Renal cortex interstitium (tissue), 11 donors: Measurements from ENCODE around the gene SEMA3A. TPM values are rescaled to one million over a fixed set of nuclear protein-coding genes. Genes with fewer than 3 reads are reported as not detected.
A peak's percentile ranks its signal among the peaks of the same experiment; 100 is the strongest.

Source experiments
- DNase-seq, 11 donors: peaks; one replicate each; pipeline ENCODE4 v3.0.0-alpha.2; 2013; ENCODE audit warnings: low read depth in 9 of 11, low spot score in 4 of 11; ENCODE audit errors: extremely low read depth in 1 of 11
- polyA plus RNA-seq, 3 donors: library from polyadenylated mRNA; unstranded; fragments of 120-200 nt; gene quantifications; one replicate each; pipeline ENCODE4 v1.2.1, GENCODE V29; 2013; ENCODE audit not compliant: insufficient read length in 3 of 3

SEMA3A gene
- polyA plus RNA-seq, 3 donors = 10.8 to 16.4 (median 15.6) TPM

DNA sequence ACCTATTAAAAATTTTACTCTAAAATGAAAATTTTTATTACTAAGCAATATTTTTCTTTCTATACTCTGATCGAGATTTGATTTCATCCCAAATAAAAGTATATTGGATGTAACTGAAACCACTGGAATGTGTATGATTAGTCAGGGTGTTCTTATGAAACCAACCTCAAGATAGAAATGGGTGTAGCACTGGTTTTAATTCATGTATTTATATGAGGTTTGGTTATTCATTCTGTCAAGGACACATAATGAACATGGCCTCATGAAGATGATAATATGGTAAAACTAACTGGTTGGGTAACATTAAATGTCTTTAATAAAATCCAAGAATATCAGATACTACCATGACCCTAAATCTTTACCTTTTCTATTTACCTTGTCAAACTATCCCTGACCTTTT lies 197.7 kb downstream of the SEMA3A start:
- no peak for DNase-seq

DNA sequence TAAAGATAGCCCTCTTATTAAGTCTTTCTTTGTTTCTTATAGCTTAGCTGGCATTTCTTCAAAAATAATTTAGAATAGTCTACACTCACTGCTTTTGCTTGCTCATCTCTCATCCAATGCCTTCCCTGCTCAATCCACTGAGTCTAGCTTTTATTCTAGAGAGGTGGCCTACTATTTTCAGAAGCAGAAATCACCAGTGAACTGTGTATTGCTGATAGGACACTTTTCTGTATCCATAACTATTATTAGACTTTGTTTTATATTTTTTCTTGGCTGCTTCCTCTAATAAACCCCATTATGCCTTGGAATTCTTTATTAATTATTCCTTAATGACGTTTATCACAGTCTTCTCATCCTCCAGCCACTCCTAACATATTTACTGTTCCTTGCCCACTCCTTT lies 206.8 kb downstream of the SEMA3A start:
- no peak for DNase-seq

DNA sequence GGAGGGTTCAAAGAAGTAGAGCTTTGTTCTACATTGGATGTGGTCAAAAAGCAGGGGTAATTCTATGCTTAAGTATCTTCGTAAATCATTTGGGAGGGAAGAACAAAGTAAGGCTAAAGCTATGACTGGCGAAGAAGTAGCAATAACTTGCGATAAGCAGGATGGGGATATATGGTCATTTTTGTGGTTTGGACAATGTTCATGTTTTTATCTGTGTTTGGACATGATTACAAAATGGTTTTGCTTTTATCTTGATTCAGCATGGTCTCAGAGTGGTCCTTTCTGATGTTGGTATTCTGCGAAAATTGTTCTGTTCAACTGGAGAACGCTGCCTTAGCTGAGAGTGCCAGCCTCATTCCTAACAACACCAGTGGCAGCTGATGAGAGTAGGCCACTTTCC lies 208.8 kb downstream of the SEMA3A start:
- no peak for DNase-seq

DNA sequence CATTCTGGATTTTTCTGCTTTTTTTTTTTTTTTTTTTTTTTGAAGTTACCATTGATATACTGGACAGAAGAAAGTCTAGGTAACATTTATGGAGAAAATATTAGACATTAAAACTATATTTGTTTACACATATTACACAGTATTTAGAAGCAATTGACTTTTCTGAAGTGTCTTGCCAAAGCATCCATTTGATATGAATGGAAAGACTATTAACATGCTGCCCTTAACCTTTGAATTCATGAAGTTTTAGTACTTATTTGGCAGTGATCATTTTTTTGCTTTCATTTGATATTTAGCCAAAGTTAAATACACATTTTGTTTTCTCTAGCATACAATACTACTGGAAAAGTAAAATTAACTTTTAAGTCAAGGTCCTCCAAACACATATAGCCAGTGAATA lies 210.0 kb downstream of the SEMA3A start:
- no peak for DNase-seq

DNA sequence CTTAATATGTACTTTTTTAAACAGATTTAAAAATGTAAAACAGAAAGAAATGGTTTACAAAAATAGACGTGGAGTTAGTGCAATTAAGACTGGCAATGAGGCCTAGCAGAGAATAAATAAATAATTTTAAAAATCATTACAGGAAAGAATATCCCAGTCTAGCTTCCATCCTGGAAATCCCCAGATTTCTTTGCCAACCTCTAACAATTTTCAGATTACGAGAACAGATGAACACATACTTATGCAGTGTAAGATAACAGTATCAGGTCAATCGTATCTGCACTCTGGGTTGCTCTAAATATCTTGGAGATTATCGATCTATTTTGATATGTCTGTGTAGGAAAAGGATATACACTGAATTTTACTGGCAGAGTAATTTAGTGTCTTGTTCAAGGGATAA lies 210.5 kb downstream of the SEMA3A start:
- no peak for DNase-seq

DNA sequence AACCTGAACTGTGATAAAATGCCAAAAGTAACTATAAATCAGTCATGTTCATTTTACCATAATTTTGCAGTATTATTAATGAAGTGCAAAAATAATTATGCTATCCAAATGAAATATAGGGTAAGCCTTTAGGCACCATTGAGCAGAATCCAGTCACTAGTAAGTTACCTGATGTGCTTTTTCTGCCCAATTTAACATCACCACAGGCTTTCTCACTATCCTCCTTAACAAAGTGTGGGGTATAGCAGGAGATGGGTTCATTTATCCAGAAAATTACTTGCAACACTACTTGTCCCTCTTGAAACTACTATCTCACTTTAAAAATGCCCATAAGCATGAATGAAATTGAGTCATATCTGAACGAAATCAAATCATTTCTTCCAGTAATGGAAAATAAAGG lies 211.0 kb downstream of the SEMA3A start:
- no peak for DNase-seq

DNA sequence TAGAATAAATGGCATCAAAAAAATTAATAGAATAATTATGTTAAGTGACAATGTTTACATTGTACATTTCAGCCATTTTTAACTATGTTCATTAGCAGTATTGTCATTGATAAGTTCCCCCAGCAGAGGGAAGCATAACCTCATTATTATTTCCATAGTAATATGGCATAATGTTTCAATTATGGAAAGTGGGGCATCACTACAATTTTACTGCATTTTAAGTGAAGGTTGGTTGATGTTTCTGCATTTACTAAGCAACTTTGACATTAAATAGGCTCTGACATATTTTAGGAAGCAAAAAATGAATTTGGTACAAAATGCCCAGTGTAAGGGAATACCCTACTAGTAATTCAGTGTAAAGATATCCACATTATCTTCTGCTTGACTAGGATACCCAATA lies 218.3 kb downstream of the SEMA3A start:
- DNase-seq = peak in 1 of 11 donors; percentile 29

DNA sequence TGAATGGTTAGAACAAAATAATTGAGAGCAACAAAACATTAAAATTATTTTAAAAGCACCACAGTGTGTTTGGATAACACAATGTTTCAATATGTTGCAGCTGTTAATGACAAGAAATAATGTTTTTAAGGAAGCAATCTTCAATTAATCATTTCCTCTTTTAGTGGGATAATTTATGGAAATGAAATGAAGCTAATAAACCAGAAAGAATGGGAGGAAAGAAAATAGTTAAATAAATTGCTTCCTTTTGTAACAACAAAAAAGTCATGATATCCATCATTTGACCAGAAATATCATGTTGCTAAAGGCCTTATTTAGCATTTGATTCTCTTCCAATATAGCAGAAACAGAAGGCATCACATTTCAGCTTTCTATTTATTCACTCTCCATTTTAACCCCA lies 224.5 kb downstream of the SEMA3A start:
- DNase-seq = peak in 1 of 11 donors; percentile 46

DNA sequence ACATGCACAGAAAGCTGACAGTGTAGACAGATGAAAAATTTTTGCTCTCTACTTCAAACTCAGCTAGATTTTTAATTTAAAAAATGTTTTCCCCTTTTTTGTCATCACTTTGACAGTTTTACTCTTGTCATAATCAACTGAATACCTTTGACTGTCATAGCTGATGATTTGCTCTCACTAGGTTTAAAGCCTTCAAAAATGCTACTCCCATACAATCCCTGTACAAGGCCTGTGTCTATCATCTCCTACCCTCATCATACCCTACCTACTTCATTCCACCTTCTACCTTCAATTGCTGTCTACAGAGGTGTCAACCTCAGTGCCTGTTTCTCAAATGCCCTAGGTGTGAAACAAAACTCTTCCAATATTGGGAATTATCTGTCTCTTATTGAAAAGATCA lies 230.3 kb downstream of the SEMA3A start:
- DNase-seq = no peak

DNA sequence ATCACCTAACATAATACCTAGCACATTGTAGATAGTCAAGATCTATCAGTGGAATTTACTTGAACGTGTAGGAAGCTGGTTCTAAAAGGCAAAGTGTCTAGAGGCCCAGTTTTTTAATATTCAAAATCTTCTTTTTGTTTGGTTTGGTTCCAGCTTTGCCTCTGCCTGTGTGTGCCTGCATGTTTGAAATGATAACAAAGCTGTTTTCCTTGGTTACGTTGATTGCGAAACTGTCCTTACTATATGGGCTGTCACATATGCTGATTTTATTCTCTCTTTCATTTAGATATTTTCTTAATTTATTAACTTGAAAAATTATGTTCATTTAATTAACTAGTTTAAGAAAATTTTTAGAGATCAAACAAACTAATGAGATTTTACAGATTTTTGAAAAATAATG lies 237.3 kb downstream of the SEMA3A start:
- DNase-seq = no peak

DNA sequence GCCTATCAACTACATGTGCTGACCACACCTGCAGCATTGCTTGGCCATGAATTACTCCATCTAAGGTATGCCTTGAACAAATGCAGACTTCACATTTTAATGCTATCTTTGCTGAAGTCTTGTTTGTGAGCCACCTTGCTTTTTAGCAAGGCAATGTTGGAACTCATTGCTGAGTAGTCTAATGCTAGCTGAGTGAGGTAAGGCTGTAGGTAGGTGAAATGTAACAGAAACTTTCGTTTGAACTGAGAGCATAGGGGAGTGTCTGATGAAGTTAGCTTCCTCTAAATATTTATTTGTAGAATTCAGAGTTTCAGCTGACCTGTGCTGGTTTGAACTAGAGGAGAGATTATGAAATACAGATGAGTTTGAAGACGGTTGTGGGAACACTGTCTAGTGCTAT lies 238.5 kb downstream of the SEMA3A start:
- no peak for DNase-seq

DNA sequence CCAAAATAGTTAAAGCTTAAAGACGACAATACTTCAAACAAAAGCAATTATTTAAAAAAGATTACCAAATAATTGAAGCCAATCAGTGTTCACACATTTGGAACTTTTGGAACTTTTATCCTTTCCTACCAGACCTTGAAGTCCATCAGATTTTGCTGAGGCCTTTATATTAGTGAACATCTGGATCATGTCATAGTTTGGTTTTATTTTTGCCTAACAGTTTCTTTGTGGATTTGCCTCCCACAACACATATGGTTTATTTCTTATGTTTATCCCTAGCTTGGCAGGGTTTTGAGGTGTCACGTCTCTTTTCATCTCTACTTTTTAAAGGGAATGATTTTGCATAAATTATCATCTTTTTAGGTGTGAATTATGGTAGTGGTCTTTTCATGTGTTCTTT lies 242.4 kb downstream of the SEMA3A start:
- peak in 1 of 11 donors; percentile 33 for DNase-seq

DNA sequence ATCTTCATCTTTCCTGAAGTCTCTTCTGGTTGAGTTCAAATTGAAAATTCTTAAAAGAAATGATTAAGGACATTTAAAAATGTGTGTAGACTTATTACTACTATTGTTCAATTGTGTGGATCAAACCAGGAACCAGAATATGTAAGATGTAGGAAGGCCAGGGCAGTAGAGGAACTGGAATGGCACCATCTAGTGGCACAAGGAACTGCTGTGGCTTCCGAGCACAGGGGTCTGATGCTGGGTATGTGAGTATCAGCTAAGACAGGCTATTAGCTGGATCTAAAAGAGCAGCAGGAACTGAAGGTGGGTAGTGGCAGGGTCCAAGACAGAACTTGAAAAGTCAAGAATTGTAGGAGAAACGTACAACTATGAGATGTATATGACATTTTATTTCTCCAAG lies 247.3 kb downstream of the SEMA3A start:
- no peak for DNase-seq

DNA sequence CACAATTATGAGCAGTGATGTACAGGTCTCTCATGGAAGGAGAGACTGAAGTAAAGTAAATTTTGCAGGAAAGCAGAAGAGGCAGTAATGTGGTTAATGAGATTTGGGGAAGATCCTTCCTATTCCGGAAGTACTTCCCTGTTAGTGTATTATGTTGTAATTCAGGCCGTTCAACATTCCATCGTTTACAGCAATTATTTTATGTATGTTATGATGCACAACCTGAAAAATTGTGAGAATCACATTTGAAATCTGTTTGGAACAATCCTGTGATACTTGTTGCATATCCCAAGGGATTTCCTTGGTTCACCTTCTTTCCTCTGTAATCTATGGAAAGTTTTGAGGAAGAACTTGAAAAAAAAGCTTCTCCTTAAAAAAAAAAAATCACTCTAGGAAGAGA lies 247.8 kb downstream of the SEMA3A start:
- DNase-seq = no peak

DNA sequence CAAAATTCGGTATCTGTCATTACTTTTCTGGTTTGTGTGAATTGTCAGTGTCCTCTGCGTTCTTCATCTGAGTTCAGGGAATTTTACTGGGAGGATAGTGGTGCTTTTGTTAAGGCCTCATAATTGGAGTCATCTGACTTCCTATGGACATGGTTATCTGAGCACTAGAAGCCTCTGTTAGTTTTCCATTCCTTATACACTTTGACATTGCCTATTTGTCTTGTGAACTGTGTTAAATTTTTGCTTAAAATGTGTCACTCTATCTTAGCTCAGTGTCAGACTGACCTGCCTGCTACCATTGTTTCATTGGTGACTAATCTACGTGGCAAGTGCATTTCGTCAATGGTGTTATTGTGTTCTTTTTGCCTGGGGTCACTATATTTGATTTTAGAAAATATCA lies 253.3 kb downstream of the SEMA3A start:
- no peak for DNase-seq

DNA sequence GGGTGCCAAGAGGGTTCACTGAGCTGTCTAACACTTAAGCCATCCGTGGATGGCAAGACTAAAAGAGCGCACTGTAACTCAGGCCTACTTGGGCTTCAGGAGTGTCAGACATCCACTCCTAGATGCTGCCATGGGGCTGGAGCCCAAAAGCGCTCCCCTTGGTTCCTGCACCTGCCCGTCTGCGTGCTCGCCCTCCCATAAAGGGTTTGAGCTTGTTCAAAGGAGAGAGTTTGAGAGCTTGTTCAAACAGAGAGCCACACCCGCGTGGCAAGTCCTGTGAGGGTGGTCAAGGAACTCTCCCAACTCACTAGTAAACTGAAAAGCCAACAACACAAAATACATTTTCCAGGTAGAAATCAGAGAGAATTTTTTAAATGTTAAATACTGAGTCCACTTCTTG lies 256.7 kb downstream of the SEMA3A start:
- no peak for DNase-seq

DNA sequence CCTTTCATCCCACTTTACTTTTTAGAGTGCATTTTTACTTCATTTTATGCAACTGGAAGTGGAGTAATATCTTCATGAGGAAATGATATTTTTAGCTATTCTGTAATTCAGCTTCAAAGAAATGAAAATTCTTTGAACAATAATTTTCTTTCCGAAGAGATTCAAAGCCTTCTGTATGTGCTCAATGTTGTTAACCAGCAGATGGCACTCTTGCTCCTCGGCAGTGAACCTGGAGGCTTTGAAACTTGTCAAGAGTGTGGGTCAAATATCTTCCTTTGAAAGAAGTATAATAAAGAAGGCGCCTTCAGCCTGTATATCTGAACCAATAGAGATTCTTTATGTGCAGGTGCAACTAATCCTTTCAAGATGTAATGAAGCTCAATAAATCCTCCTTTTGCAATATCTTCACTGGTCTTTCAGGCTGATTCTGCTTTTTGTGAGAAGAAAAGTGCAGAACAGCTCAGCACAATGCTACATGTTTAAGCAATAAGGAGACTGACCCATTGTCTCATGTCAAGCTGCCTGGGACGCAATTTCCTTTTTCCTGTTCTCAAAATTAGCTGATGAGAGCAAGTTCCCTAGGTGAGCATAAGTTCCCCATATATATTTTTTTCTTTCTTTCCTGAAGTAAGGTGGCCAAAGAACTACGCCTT lies 258.4 kb downstream of the SEMA3A start:
- peak; percentile 47 to 74 (median 60) for DNase-seq

DNA sequence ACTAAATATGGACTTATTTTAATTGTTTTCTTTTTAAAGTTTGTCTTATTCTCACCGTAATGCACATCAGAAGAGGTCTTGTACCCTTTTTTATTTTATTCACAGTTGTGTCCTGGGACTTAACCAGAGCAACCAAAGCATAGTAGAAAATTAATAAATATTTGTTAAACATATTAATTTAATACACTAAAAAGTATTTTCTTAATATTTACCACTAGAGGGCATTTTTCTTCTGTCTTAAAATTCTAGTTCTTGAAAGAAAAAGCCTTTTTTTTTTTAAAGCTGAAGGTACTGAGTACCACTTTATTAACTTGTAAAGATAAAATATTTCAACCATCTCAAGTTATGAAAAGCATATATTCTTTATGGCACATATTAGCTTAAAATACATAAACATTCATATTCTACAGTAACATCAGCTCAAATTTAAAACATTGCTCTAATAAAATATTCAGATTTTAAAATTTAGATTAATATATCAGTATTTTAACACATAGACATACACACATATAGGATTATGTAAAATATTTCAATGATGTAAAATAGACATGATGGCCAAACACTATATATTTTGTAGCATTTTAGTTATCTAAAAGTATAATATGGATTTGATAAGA lies 260.4 kb downstream of the SEMA3A start:
- DNase-seq = no peak

DNA sequence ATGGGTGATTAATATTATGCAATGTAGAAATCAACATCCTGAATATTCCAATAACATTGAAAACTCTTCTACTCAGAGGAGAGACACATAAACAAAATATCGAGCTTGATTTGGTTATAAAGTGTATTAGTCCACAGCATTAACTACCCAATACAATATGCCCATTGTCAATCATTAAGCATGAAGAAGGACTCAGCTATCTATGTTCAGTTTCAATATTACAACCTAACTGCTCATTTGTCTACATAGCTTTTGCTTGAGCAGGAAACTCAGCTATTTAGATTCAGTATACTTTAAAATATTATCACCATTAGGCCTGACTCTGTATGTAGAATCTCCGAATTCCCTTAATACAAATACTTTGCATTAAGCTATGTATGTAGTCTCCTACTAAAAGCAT lies 262.6 kb downstream of the SEMA3A start:
- DNase-seq = no peak

DNA sequence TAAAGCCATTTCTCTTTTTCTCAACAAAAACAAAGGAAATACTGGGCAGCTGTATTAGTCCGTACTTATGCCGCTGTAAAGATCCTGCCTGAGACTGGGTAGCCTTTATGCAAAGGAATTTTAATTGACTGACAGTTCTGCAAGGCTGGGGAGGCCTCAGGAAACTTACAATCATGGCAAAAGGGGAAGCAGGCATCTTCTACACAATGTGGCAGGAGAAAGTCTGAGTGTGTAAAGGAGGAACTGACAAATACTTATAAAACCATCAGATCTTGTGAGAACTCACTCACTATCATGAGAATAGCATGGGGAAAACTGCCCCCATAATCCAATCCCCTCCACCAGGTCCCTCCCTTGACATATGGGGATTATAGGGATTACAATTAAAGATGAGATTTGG lies 264.3 kb downstream of the SEMA3A start:
- DNase-seq = no peak

DNA sequence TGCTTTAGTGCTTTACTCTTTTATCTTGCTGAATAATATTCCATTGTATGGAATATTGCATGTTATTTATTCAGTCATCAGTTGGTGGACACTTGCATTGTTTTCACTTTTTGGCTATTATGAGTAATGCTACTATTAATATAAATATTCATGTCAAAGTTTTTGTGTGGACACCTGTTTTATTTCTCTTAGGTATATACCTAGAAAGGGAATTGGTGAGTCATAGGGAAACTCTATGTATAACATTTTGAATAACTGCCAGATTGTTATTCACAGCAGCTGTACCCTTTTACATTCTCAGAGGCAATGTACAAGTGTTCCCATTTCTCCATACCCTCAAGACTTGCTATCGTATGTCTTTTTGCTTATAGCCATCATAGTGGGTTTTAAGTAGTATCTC lies 268.7 kb downstream of the SEMA3A start:
- no peak for DNase-seq
